Stimulated activated CD4-positive, alpha-beta T cell treated with anti-CD3 and anti-CD28 coated beads, Interleukin-4, amount 100 ng/mL, for 4 hours (primary cell): ENCODE data around the gene ADGRD1.

ENCODE experiments used
- DNase-seq, 2 experiments: peaks; one replicate each; pipeline ENCODE4 v3.0.0-alpha.2; 2020

ADGRD1 gene

DNA sequence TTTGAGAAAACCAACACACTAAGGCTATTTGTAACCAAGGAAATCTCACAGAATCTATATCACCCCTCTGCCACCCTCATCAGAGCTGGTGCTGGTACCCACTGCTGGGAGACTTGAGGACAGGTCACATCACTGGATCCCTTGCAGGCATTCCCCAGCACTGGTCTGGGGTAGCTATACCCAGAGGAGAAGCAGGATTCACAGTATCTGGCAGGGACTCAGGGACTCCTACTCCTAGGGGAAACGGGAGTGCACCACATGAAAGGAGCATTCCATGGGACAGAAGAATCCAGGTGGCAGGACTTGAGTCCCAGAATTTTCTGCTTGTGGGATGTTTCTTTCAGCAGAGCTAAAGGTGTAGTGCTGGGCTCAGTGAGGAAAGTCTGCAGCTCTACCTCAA is 223.2 kb downstream of the ADGRD1 start:
- DNase-seq, result no peak

DNA sequence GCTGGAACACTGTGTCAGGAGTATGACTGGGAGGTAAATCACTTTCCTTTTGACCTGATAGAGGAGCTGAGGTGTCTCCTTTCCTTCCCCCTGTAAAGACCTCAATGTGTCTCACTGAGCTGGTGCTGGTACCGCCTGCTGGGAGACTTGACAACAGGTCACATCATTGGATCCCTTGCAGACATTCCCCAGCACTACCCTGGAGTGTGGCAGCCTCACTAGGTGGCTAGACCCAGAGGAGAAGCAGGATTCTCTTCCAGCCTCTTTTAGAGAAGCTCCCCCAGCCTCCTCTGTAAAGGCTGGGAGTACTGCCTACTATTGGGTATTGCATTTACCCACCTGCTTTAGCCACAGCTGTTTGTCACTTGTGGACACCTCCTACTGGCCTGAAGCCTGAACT is 223.9 kb downstream of the ADGRD1 start:
- DNase-seq, result no peak

DNA sequence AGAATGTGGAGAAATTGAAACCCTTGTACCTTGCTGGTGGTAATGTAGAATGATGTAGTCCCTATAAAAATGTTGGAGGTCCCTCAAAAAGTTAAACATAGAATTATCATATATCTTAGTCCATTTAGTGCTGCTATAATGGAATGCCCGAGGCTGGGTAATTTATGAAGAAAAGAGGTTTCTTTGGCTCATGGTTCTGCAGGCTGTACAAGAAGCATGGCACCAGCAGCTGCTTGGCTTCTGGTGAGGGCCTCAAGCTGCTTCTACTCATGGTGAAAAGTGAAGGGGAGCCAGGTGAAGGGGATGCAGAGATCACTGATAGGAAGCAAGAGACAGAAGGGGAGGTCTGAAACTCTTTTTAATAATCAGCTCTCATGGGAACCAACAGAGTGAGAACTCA is 233.9 kb downstream of the ADGRD1 start:
- no peak for DNase-seq

DNA sequence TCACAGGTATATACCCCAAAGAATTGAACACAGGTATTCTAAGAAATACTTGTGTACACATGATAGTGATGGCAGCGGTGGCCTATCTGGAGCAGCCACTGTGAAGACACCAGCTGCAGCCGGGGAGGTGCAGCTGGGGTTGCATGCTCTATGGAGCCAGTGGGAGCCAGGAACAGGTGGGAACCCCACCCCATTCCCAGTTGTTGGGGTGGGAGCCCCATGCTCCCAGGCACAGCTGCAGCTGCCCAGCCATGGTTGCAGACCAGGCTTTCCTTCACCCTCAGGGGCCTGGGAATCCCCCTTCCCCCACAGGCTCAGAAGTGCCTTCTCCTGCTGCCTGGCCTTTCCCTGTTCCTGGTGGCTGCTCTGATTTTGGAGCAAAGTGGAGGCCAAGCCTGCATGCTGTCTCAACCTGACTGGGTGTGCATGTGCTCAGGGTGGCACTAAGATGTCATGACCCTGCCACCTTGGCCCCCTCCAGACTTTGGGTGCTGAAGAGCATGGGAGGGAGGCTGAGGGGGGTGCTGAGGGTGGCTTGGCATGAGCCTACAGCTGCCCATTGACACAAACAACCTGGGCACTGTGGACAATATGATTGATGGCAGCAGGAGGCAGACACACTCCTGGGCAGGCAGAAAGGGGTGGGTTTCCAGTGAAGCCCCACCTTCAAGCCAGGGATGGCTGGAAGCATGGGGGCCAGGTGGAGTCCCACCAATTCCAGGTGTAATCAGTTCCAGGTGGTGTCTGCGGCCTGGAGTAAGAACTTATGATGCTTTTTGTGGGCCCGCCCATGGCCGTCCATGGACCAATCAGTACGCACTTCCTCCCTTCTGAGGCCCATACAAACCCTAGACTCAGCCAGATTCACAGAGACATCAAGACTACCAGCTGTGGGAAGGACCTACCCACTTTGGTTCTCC is 234.7 kb downstream of the ADGRD1 start:
- DNase-seq, result no peak

DNA sequence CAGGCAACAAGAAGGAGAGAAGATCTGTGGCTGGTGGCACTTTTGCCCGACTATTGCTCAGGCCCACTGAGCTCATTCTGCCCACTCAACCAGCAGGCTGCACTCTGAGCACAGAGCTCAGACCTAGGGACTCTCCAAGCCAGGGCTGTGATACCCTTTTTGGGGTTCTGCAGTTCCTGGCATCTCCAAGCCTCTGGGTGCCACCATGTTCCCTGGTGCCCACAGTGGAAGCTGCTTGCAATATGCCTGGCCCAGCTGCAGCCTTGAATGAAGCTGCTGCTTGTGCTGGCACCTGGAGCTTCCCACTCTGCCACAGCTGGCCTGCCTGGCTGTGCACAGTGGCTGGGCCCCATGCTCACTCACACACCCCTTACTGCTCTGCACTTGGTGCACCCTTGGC is 236.1 kb downstream of the ADGRD1 start:
- DNase-seq, result no peak

DNA sequence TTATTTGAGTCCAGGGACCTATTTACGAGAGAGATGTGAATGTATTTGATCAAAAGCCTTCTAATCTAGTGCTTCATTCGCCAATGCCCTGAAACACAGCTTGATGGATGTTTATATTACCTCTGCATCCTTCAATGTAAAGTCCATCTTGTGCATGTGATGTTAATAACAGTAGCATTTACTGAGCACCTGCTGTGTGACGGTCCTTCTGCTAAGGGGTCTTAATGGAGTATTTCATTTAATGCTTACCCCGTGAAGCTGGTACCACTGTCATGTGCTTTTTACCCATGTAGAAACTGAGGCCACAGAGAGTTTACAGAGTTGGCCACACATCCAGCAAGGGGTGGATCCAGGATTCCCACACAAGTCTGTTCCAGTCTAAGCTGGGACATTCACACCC is 237.3 kb downstream of the ADGRD1 start:
- no peak for DNase-seq
